Activated CD8-positive, alpha-beta T cell treated with anti-CD3 and anti-CD28 coated beads for 36 hours (primary cell): ENCODE measurements around the gene KRT40. TPM values are rescaled to one million over a fixed set of nuclear protein-coding genes. Genes with fewer than 3 reads are reported as not detected.

Source experiments
- ATAC-seq: fragments of 200-7000 bp; cut with Tn5 transposase; one replicate; pipeline ENCODE4 v1.10.0; 2021; ENCODE audit warnings: mild to moderate bottlenecking, moderate library complexity
- CTCF ChIA-PET: fragments of 350-600 bp; sonication (Branson Sonifier 250); formaldehyde crosslinking; loops from one replicate; lab custom pipeline; 2021; ENCODE audit warnings: antibody characterized with exemption; lab: Charles Lee
- POLR2A ChIA-PET: fragments of 350-600 bp; sonication (Branson Sonifier 250); formaldehyde crosslinking; loops from one replicate; lab custom pipeline; 2021; ENCODE audit warnings: antibody characterized with exemption; lab: Charles Lee
- DNase-seq: peaks from one replicate; pipeline ENCODE4 v3.0.0-alpha.2; 2020
- H3K27ac Mint-ChIP-seq: one replicate; pipeline ENCODE4 v1.8.0; 2021; ENCODE audit warnings: mild to moderate bottlenecking, mixed read lengths
- H3K27me3 Mint-ChIP-seq: one replicate; pipeline ENCODE4 v1.8.0; 2021; ENCODE audit warnings: mixed read lengths
- H3K36me3 Mint-ChIP-seq: one replicate; pipeline ENCODE4 v1.8.0; 2021; ENCODE audit warnings: low read depth, mixed read lengths
- H3K4me1 Mint-ChIP-seq: one replicate; pipeline ENCODE4 v1.8.0; 2021; ENCODE audit warnings: low read depth, mixed read lengths
- H3K4me3 Mint-ChIP-seq: one replicate; pipeline ENCODE4 v1.8.0; 2021; ENCODE audit warnings: mild to moderate bottlenecking, moderate library complexity, mixed read lengths
- H3K9me3 Mint-ChIP-seq: one replicate; pipeline ENCODE4 v1.8.0; 2021; ENCODE audit warnings: mixed read lengths
- intact Hi-C: fragments of 100-400 bp; cut with micrococcal nuclease; formaldehyde crosslinking; loops from one replicate; pipeline ENCODE4 v1.10.0; 2022
- total RNA-seq, 2 experiments: library from RNA; stranded (reverse); gene quantifications; one replicate each; pipeline ENCODE4 v1.2.3, GENCODE V29; 2021
- TF ChIP-seq, protein P1 (sequence below): fragments of 200-600 bp; IDR thresholded peaks from one replicate; pipeline ENCODE4 v1.8.0; 2022; ENCODE audit warnings: antibody characterized with exemption, mild to moderate bottlenecking

The KRT40 gene
- total RNA-seq, 2 experiments from 2014 or later: not detected

DNA sequence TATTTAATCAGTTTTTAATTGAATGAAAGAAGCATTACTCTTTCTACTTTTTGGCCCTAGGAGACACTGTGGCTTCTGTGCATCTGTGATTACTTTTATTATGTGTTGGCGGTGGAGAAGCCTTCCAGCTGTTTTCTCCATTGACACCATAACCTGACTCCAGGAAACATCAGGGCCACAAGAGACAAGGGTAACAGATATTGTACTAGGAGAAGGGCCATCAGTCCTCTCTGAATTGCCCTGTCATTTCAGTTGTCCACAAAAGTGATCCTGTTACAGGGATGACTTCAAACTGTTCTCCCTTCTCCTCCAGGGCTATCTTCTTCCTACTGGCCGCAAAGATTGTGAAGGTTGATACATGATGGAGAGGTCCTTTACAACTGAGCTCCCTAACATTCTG lies 32.0 kb downstream of the KRT40 start:
- no peak overlapping the region for H3K4me3 Mint-ChIP-seq
- DNase-seq (no peak), ATAC-seq (no peak)
- H3K27me3 Mint-ChIP-seq: peaks cover 29% of the 10 kb centered on the region
- no peaks in the 10 kb centered on the region for H3K4me1 Mint-ChIP-seq
- CTCF ChIA-PET: interaction anchor here (0.7 kb wide), 1 partner anchor 44 kb away, joined by 3 read pairs; no protein-coding TSS in a partner anchor
- no peak overlapping the region for H3K27ac Mint-ChIP-seq
- no peaks in the 10 kb centered on the region for H3K36me3 Mint-ChIP-seq
- TF ChIP-seq, protein P1, sequence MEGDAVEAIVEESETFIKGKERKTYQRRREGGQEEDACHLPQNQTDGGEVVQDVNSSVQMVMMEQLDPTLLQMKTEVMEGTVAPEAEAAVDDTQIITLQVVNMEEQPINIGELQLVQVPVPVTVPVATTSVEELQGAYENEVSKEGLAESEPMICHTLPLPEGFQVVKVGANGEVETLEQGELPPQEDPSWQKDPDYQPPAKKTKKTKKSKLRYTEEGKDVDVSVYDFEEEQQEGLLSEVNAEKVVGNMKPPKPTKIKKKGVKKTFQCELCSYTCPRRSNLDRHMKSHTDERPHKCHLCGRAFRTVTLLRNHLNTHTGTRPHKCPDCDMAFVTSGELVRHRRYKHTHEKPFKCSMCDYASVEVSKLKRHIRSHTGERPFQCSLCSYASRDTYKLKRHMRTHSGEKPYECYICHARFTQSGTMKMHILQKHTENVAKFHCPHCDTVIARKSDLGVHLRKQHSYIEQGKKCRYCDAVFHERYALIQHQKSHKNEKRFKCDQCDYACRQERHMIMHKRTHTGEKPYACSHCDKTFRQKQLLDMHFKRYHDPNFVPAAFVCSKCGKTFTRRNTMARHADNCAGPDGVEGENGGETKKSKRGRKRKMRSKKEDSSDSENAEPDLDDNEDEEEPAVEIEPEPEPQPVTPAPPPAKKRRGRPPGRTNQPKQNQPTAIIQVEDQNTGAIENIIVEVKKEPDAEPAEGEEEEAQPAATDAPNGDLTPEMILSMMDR: no peak
- no peaks in the 10 kb centered on the region for H3K9me3 Mint-ChIP-seq
- intact Hi-C loops: no loop called here
- POLR2A ChIA-PET: interaction anchor here (0.9 kb wide), 1 partner anchor 11 kb away, joined by 3 read pairs; no protein-coding TSS in a partner anchor

DNA sequence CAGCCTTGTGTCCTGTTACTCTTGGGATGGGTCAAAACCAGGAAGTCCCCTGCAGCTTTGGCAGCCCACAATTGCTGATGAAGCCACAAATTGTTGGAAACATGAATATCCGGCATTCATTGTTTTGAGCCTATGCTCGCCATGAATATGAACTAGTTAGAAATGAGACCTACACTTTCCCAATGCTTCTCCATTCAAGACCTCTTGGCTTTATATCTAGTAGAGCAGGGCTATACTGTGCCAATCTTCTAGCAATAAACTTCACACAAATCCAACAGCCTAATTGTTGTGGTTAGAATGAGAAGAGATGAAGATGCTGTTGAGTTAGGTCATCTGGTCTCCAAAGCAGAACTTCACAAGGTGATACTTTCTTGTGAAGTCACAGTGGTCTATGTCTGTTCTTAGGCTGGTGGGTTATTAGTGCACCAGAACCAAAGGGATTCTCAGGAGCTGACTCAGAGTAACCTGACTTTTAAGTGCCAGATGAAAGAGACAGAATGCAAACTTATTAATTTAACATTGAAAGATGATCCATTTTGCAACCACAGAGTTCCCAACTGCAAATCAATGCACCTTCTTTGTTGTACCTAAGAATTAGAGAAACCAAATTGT lies 33.0 kb downstream of the KRT40 start:
- DNase-seq: no peak
- peaks cover 35% of the 10 kb centered on the region for H3K27me3 Mint-ChIP-seq
- H3K36me3 Mint-ChIP-seq: no peaks in the 10 kb centered on the region
- intact Hi-C loops: no loop called here
- H3K4me3 Mint-ChIP-seq: no peak overlapping the region
- H3K4me1 Mint-ChIP-seq: no peaks in the 10 kb centered on the region
- TF ChIP-seq, protein P1: no peak
- no peak for ATAC-seq
- CTCF ChIA-PET: no interaction called here
- POLR2A ChIA-PET: no interaction called here
- no peak overlapping the region for H3K27ac Mint-ChIP-seq
- H3K9me3 Mint-ChIP-seq: no peaks in the 10 kb centered on the region

DNA sequence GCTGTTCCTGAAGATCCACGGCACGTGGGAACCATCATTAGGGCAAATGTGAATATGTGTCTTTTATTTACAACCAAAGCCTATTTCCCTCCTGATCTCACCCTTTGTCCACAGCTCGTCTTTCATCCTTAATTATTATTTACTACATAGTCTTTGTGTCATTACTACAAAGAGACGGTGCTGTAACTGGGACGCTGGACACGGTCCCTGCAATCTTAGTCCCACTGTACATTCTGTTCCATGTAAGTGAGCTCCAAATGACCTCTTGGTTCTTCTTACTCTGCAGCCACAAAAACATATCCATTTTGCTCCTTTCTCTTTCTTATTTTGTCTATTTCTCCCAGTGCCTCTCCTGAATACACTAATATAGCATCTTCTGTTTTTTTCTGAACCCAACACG lies 34.0 kb downstream of the KRT40 start:
- intact Hi-C loops: no loop called here
- POLR2A ChIA-PET: no interaction called here
- CTCF ChIA-PET: no interaction called here
- Mint-ChIP-seq H3K4me1 (no peaks in the 10 kb centered on the region), H3K36me3 (no peaks in the 10 kb centered on the region), H3K9me3 (no peaks in the 10 kb centered on the region), H3K27me3 (peaks cover 37% of the 10 kb centered on the region), H3K4me3 (no peak overlapping the region), H3K27ac (no peak overlapping the region)
- ATAC-seq (no peak), DNase-seq (no peak)
- TF ChIP-seq, protein P1: no peak

DNA sequence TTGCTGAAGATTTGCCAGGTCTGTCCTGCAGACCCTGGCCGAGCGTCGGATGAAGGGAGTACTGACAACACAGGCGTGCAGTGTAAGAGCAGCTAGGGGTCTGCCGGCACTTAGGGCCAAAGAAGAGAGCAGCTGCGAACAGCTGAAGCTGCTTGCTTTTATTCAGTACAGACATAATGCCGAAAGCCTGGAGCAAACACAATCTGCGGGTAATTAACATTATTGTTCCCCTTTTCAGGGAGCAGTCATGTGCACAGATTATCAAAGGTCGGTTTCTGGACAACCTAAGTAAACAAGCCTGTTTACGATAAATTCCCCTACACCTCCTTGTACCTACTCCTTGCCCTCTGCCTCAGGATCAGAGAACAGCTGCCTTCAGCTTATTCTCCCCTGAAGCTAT lies 34.7 kb downstream of the KRT40 start:
- ChIA-PET POLR2A (no interaction called here), CTCF (no interaction called here)
- H3K4me3 Mint-ChIP-seq: no peak overlapping the region
- intact Hi-C loops: no loop called here
- ATAC-seq (no peak), DNase-seq (no peak)
- H3K4me1 Mint-ChIP-seq: no peaks in the 10 kb centered on the region
- H3K27me3 Mint-ChIP-seq: peaks cover 41% of the 10 kb centered on the region
- TF ChIP-seq, protein P1: no peak
- H3K27ac Mint-ChIP-seq: no peak overlapping the region
- H3K9me3 Mint-ChIP-seq: no peaks in the 10 kb centered on the region
- H3K36me3 Mint-ChIP-seq: no peaks in the 10 kb centered on the region

DNA sequence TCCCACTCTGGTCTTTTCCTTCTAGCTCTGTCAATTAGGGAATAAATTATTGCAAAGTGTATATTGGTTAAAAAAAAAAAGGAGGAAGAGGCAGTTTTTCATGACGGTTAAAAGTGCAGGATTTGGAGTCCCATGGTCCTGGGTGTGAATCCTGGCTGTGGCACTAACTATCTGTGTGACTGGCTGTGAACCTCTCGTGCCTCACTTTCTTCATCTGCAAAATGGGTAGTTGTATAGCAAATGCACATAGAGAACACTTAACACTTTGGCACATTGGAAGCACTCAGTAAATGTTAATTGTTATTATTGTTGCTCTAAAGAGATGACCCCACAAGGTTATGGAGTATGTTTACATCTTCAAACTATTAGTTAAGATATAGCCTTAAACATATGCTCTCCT lies 36.2 kb downstream of the KRT40 start:
- Mint-ChIP-seq H3K4me3 (no peak overlapping the region), H3K27me3 (peaks cover 49% of the 10 kb centered on the region), H3K36me3 (no peaks in the 10 kb centered on the region), H3K4me1 (no peaks in the 10 kb centered on the region), H3K27ac (no peak overlapping the region), H3K9me3 (no peaks in the 10 kb centered on the region)
- no peak for DNase-seq
- no peak for ATAC-seq
- TF ChIP-seq, protein P1: no peak
- ChIA-PET CTCF (interaction anchor here (1.3 kb wide), 1 partner anchor 15 kb away, joined by 3 read pairs; no protein-coding TSS in a partner anchor), POLR2A (no interaction called here)
- intact Hi-C loops: no loop called here
